Activated T-cell treated with anti-CD3 and anti-CD28 coated beads, Interleukin-2, amount 50 U/mL, for 24 hours (primary cell): ENCODE measurements around the gene TXNRD1.
"Not testable (repeated sequence)": the region's sequence is repeated elsewhere in the genome, so short reads cannot be mapped to it uniquely, and the experiment has no call there.

Experiments used
- DNase-seq: peaks from one replicate; pipeline ENCODE4 v3.0.0-alpha.2; 2020
- H3K27ac Mint-ChIP-seq: 2 replicates; pipeline ENCODE4 v1.8.0; 2020; ENCODE audit warnings: mild to moderate bottlenecking, mixed read lengths
- H3K27me3 Mint-ChIP-seq: 2 replicates; pipeline ENCODE4 v1.8.0; 2020; ENCODE audit warnings: mixed read lengths
- H3K36me3 Mint-ChIP-seq: 2 replicates; pipeline ENCODE4 v1.8.0; 2020; ENCODE audit warnings: low read depth, mixed read lengths
- H3K4me1 Mint-ChIP-seq: 2 replicates; pipeline ENCODE4 v1.8.0; 2020; ENCODE audit warnings: low read depth, mixed read lengths
- H3K4me3 Mint-ChIP-seq: 2 replicates; pipeline ENCODE4 v1.8.0; 2020; ENCODE audit warnings: mild to moderate bottlenecking, moderate library complexity, mixed read lengths
- H3K9me3 Mint-ChIP-seq: 2 replicates; pipeline ENCODE4 v1.8.0; 2020; ENCODE audit warnings: mixed read lengths

The TXNRD1 gene

DNA sequence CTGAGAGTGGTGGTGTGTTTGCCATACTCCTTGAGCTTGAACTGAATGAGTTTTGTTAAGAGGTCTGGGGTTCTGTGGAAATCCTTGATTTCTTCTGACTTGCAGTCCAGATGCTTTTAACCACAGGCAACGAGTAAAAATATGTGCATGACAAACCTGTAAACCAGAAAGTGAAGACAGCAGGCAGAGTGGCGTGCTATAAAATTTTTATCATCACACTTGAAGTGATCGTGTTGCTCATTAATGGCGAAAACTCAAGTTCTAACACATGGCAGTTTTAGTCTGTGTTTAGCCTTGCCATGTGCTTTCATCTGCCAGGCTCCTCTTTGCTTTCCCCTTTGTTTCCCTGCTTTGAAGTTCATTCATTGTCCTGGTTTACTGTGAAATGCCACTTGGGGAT, 28.0 kb downstream of the TXNRD1 start:
- no peaks in the 10 kb centered on the region for H3K4me1 Mint-ChIP-seq
- H3K27me3 Mint-ChIP-seq: peaks cover 3% of the 10 kb centered on the region
- no peak for DNase-seq
- no peaks in the 10 kb centered on the region for H3K36me3 Mint-ChIP-seq
- H3K4me3 Mint-ChIP-seq: no peak overlapping the region
- no peaks in the 10 kb centered on the region for H3K9me3 Mint-ChIP-seq
- no peak overlapping the region for H3K27ac Mint-ChIP-seq

DNA sequence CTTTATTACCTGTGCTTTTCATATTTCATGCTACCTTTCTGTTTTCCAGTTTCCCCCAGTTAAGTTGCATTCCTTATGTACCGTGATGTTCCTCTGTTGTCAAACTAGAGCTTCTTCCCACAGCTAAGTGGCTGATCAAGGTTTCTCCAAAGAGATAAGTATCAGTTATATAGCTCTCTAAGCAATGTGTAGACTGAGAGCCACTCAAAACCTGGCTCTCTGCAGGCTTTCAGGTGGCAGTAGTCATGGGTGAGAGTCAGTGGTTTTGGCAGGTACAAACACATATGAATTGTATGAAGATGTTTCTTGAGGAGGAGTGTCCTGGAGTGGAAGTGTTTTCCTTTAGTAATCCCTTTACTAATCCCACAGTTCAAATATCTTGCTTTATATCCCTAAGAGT, 28.4 kb downstream of the TXNRD1 start:
- no peak for DNase-seq
- Mint-ChIP-seq H3K4me3 (no peak overlapping the region), H3K27ac (no peak overlapping the region), H3K9me3 (no peaks in the 10 kb centered on the region), H3K4me1 (no peaks in the 10 kb centered on the region), H3K27me3 (peaks cover 3% of the 10 kb centered on the region), H3K36me3 (no peaks in the 10 kb centered on the region)

DNA sequence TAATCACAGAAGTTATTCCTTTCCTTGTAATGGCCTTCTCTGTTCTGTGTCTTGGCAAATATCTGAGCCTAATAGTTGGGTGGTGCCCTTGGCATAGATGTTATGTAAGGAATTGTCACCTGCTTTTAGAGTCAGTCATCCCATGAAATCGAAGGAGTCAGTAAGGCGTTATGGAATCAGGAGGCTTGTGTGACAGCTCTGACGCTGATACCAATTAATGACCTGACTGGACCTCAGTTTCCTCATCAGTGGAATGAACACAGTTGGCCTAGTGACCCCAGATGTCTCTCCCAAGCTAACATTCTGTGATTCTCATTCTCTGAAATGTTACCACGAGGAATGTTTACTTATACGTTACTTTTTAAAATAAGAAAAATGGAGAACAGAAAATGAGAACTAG, 32.1 kb downstream of the TXNRD1 start:
- Mint-ChIP-seq H3K27ac (no peak overlapping the region), H3K36me3 (no peaks in the 10 kb centered on the region), H3K27me3 (peaks cover 3% of the 10 kb centered on the region)

GRCh38 chr12:104248444-104248843, 32.9 kb downstream of the TXNRD1 start:
- no peak for DNase-seq
- H3K36me3 Mint-ChIP-seq: no peaks in the 10 kb centered on the region
- no peak overlapping the region for H3K4me3 Mint-ChIP-seq
- peaks cover 3% of the 10 kb centered on the region for H3K27me3 Mint-ChIP-seq
- no peaks in the 10 kb centered on the region for H3K9me3 Mint-ChIP-seq
- H3K4me1 Mint-ChIP-seq: no peaks in the 10 kb centered on the region
- no peak overlapping the region for H3K27ac Mint-ChIP-seq

More for the DNA sequence above, 32.1 kb downstream of the TXNRD1 start:
- H3K4me3 Mint-ChIP-seq: no peak overlapping the region
- H3K9me3 Mint-ChIP-seq: no peaks in the 10 kb centered on the region
- H3K4me1 Mint-ChIP-seq: no peaks in the 10 kb centered on the region
- no peak for DNase-seq

- Mint-ChIP-seq H3K9me3 (no peaks in the 10 kb centered on the region), H3K4me3 (no peak overlapping the region), H3K27ac (no peak overlapping the region), H3K36me3 (no peaks in the 10 kb centered on the region), H3K27me3 (peaks cover 3% of the 10 kb centered on the region), H3K4me1 (no peaks in the 10 kb centered on the region)
- DNase-seq: no peak
Observed at GRCh38 chr12:104249017-104249416, 33.4 kb downstream of the TXNRD1 start.

DNA sequence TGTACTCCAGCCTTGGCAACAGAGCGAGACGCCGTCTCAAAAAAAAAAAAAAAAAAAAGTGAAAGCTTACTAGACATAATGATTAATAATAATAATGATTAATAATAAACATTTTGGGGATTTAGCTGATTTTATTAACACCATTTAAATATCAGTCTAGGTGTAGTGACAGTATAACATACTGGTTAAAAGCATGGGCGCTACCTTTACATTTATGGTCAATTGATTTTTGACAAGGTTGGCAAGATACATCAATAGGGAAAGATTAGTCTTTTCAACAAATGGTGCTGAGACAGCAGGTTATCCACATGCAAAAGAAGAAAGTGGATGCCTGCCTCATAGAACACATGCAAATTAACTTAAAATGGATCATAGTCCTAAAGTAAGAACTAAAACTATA, 34.3 kb downstream of the TXNRD1 start:
- Mint-ChIP-seq H3K27ac (no peak overlapping the region), H3K9me3 (no peaks in the 10 kb centered on the region), H3K4me3 (no peak overlapping the region), H3K27me3 (no peaks in the 10 kb centered on the region), H3K4me1 (no peaks in the 10 kb centered on the region), H3K36me3 (no peaks in the 10 kb centered on the region)
- no peak for DNase-seq

DNA sequence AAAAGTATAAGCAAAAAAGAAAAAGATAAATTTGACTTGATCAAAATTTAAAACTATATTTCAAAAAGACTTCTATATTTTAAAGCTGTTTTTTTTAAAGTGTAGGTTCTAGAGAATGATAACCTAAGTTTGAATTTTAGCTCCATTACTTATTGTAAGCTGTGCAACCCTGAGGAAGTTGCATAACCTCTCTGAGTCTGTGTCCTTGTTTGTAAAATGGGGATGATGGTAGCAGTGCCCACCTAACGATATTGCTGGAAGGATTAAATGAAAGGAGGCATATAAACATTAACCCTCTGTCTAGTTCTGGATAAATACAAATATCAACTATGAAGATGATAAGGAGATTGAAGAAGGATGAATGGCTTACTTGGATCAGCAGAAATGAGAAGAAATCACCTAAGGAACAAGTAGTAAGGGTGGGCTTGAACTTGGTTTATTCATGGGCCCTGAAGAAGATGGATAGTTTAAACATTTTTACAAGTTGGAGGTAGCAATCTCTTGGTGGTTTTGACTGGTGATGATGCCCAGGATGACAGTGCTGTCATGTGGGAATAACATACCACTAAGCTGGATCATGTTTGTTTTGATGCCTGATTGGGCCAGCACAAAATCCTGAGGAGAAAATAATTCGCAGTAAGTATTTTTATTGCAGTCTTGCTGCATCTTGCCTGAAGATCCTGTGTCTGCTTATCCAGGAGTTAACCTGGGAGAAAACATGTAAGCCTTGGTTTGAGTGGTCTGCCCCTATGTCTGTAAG, 35.0 kb downstream of the TXNRD1 start:
- Mint-ChIP-seq H3K9me3 (no peaks in the 10 kb centered on the region), H3K4me3 (no peak overlapping the region), H3K4me1 (no peaks in the 10 kb centered on the region), H3K36me3 (no peaks in the 10 kb centered on the region), H3K27ac (no peak overlapping the region), H3K27me3 (no peaks in the 10 kb centered on the region)
- DNase-seq: no peak

DNA sequence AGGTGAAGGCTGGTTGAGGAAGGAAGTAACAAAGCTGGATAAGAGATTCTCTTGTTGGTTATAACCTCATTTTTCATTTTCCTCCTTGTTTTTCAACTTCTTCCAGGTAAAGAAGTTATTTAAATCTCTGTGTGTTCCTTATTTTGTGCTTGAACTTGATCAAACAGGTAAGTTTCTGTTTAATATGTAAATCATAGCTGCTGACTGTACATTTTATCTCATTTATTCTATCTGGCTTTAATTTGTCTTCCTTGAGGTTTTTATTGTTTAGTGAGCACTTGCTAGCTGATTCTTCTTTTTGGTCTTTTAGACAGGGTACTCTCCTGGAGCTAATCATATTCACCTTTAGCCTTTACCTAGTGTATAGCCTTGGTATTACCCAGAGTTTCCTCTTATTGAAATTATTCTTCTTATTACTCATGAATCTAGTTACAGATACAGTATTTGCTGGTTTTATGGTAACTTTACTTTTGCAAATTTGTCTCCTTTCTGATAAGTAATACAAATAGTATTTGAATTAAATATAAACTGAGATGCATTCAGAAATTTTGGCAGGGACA, 42.4 kb downstream of the TXNRD1 start:
- no peak overlapping the region for H3K27ac Mint-ChIP-seq
- H3K4me1 Mint-ChIP-seq: no peaks in the 10 kb centered on the region
- no peak for DNase-seq
- H3K9me3 Mint-ChIP-seq: no peaks in the 10 kb centered on the region
- H3K27me3 Mint-ChIP-seq: no peaks in the 10 kb centered on the region
- no peak overlapping the region for H3K4me3 Mint-ChIP-seq
- no peaks in the 10 kb centered on the region for H3K36me3 Mint-ChIP-seq

GRCh38 chr12:104258476-104259067, 43.0 kb downstream of the TXNRD1 start:
- DNase-seq: no peak
- Mint-ChIP-seq H3K27me3 (no peaks in the 10 kb centered on the region), H3K4me3 (no peak overlapping the region), H3K4me1 (no peaks in the 10 kb centered on the region), H3K36me3 (no peaks in the 10 kb centered on the region), H3K27ac (no peak overlapping the region), H3K9me3 (no peaks in the 10 kb centered on the region)

GRCh38 chr12:104263026-104263425, 47.4 kb downstream of the TXNRD1 start:
- no peak overlapping the region for H3K27ac Mint-ChIP-seq
- H3K27me3 Mint-ChIP-seq: no peaks in the 10 kb centered on the region
- H3K9me3 Mint-ChIP-seq: no peaks in the 10 kb centered on the region
- no peaks in the 10 kb centered on the region for H3K4me1 Mint-ChIP-seq
- H3K36me3 Mint-ChIP-seq: no peaks in the 10 kb centered on the region
- H3K4me3 Mint-ChIP-seq: no peak overlapping the region
- DNase-seq: no peak

GRCh38 chr12:104263580-104264358, 48.2 kb downstream of the TXNRD1 start:
- DNase-seq: no peak
- Mint-ChIP-seq H3K9me3 (no peaks in the 10 kb centered on the region), H3K4me3 (no peak overlapping the region), H3K4me1 (no peaks in the 10 kb centered on the region), H3K36me3 (no peaks in the 10 kb centered on the region), H3K27ac (no peak overlapping the region), H3K27me3 (no peaks in the 10 kb centered on the region)

DNA sequence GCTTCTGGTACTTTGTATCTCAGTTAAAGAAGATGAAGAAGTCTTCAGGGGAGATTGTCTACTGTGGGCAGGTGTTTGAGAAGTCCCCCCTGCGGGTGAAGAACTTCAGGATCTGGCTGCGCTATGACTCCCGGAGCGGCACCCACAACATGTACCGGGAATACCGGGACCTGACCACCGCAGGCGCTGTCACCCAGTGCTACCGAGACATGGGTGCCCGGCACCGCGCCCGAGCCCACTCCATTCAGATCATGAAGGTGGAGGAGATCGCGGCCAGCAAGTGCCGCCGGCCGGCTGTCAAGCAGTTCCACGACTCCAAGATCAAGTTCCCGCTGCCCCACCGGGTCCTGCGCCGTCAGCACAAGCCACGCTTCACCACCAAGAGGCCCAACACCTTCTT, 49.9 kb downstream of the TXNRD1 start:
- DNase-seq, H3K27ac Mint-ChIP-seq, H3K9me3 Mint-ChIP-seq, H3K36me3 Mint-ChIP-seq, H3K4me1 Mint-ChIP-seq, H3K27me3 Mint-ChIP-seq, H3K4me3 Mint-ChIP-seq: not testable (repeated sequence)

DNA sequence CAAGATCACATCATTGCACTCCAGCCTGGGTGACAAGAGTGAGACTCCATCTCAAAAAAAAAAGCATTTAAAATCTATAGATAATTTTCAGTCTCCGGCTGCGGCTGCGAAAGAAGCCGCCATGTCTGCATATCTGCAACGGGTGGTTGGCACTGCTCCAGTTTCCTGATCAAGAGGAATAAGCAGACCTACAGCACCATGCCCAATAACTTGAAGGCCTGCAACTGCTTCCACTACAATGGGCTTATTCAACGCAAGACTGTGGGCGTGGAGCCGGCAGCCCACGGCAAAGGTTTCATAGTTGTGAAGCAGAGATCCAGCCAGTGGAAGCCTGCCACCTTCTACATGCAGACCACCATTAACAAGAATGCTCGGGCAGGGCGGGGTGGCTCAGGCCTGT, 57.4 kb downstream of the TXNRD1 start:
- Mint-ChIP-seq H3K36me3 (no peaks in the 10 kb centered on the region), H3K4me3 (no peak overlapping the region), H3K9me3 (no peaks in the 10 kb centered on the region), H3K4me1 (peaks cover 9% of the 10 kb centered on the region), H3K27me3 (no peaks in the 10 kb centered on the region), H3K27ac (no peak overlapping the region)
- no peak for DNase-seq

DNA sequence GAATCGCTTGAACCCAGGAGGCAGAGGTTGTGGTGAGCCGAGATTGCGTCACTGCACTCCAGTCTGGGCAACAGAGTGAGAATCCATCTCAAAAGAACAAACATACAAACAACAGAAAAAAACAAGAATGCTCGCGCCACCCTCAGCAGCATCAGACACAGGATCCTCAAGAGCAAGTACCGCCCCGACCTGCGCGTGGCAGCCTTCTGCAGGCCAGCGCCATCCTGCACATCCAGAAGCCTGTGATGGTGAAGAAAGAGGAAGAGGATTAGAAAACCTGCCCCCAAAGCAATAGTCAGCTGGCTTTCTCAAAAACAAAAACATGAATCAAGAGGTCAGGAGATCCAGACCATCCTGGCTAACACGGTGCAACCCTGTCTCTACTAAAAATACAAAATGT, 57.9 kb downstream of the TXNRD1 start:
- no peaks in the 10 kb centered on the region for H3K9me3 Mint-ChIP-seq
- H3K36me3 Mint-ChIP-seq: no peaks in the 10 kb centered on the region
- no peak overlapping the region for H3K27ac Mint-ChIP-seq
- H3K4me1 Mint-ChIP-seq: peaks cover 9% of the 10 kb centered on the region
- no peaks in the 10 kb centered on the region for H3K27me3 Mint-ChIP-seq
- no peak for DNase-seq
- no peak overlapping the region for H3K4me3 Mint-ChIP-seq

DNA sequence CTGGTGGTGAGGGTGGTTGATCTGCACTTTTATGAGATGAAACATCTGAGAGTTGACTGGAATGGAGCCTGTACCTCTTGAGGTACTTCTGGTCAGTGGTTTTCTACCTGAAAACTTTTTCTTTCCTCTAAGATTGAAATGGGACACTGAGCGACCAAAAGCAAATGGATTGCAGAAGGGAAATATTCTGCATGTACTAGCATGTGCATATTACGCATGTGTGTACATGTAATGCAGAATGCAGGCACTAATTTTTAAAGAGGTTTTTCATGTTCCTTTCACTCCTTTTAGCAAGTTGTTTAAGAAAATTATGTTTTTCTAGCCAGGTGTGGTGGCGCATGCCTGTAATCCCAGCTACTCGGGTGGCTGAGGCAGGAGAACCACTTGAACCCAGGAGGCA, 59.2 kb downstream of the TXNRD1 start:
- Mint-ChIP-seq H3K4me1 (peaks cover 9% of the 10 kb centered on the region), H3K27ac (no peak overlapping the region), H3K36me3 (no peaks in the 10 kb centered on the region), H3K4me3 (no peak overlapping the region), H3K27me3 (no peaks in the 10 kb centered on the region), H3K9me3 (no peaks in the 10 kb centered on the region)
- DNase-seq: no peak
